Activated CD8-positive, alpha-beta memory T cell treated with anti-CD3 and anti-CD28 coated beads for 4 hours (primary cell): Measurements from ENCODE around the gene NECTIN2.
"Not testable (repeated sequence)": the region's sequence is repeated elsewhere in the genome, so short reads cannot be mapped to it uniquely, and the experiment has no call there.

ENCODE experiments used
- DNase-seq, 2 donors: peaks; one replicate each; pipeline ENCODE4 v3.0.0-alpha.2; 2020; ENCODE audit warnings: low read depth in 2 of 2

The NECTIN2 gene

DNA sequence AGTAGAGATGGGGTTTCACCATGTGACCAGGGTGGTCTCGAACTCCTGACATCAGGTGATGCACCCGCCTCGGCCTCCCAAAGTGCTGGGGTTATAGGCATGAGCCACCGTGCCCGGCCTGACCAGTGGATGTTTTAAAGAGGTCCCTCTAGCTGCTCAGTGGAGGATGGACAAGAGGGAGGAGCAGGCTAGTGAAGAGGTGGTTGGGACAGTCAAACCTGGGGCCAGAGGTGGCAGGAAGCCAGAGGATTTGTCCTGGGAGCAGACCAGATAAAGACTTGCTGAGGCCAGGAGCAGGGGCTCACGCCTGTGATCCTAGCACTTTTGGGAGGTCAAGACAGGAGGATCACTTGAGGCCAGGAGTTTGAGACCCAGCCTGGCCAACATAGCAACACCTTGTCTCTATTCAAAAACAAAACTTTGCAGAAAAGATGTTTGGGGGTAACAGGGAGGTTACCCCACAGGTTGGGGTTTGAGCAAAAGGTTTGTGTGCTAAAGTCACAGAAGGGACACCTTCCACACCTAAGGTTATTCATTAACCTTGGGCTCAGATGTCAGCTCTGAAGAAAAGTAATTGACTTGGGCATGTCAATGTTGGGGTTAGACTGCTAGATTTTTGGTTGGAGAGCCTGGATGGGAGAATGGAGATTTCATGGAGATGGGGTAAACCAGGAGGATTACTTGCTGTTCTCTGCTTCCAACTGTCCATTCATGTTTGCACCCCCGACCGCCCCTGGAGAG is 28.2 kb upstream of the NECTIN2 start:
- no peak for DNase-seq

DNA sequence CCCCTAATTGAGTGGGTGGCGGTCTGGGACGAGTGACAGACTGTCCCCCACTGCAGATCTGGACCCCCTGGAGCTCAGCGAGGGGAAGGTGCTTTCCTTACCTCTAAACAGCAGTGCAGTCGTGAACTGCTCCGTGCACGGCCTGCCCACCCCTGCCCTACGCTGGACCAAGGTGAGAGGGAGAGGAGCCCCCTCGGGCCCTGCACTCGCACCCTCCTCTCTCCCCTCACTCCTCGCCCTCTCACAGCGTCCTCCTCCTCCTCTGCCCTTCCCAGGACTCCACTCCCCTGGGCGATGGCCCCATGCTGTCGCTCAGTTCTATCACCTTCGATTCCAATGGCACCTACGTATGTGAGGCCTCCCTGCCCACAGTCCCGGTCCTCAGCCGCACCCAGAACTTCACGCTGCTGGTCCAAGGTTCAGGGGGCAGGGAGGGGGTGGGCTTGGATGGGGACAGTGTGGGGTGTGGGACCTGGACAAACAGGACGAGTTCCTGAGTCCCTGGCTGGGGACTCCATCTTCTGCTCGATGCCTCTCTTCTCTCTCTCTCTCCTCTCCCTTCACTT is 27.5 kb upstream of the NECTIN2 start:
- no peak for DNase-seq

DNA sequence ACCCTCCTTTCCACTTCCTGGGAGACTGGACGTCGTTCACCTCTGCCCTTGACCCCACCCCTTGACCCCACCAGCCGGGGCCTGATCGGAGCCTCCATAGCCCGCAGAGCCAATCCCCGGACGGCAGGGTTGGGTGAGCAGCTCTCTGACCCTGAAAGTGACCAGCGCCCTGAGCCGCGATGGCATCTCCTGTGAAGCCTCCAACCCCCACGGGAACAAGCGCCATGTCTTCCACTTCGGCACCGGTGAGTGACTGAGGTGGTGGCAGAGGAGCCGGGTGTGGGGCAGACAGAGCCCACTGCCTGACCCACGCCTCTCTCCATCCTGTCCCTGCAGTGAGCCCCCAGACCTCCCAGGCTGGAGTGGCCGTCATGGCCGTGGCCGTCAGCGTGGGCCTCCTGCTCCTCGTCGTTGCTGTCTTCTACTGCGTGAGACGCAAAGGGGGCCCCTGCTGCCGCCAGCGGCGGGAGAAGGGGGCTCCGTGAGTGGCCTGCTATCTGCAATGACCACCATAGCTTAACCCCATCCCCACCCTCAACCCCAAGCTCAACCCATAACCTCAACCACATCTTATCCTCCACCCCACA is 26.8 kb upstream of the NECTIN2 start:
- DNase-seq = no peak

DNA sequence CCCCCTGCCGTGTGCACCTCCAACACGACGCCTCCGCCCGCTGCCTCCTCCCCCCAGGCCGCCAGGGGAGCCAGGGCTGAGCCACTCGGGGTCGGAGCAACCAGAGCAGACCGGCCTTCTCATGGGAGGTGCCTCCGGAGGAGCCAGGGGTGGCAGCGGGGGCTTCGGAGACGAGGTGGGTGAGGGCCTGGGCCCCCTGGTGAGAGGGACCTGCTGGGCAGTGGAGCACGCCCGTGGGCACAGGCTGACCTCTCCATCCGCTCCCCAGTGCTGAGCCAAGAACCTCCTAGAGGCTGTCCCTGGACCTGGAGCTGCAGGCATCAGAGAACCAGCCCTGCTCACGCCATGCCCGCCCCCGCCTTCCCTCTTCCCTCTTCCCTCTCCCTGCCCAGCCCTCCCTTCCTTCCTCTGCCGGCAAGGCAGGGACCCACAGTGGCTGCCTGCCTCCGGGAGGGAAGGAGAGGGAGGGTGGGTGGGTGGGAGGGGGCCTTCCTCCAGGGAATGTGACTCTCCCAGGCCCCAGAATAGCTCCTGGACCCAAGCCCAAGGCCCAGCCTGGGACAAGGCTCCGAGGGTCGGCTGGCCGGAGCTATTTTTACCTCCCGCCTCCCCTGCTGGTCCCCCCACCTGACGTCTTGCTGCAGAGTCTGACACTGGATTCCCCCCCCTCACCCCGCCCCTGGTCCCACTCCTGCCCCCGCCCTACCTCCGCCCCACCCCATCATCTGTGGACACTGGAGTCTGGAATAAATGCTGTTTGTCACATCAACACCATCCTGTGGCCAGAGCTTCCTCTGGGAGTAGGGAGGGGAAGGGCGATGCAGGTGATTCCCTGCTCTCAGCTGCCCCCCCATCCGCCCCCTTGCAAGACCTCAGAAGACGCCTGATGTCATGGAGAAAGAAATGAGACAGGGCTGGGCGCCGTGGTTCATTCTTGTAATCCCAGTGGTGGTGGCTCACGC is 25.2 kb upstream of the NECTIN2 start:
- DNase-seq = no peak

DNA sequence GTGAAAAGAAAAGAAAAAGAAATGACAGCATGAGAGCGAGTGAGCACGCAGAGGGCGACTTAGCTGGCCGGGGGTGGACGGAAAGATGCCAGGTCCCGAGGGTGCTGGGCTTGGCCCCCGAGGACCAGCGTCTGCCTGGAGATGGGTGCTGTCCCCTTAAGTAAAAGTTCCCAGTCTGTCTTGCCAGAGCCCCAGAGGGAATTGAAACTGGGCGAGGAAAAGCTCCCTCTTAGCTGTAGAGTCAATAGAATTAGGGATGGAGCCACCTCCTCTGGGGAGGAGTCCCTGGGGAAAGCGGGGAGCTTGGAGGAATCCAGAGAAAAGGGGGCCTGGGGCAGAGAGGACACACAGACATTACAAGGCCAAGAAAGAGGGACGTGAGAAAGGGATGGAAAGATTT is 23.9 kb upstream of the NECTIN2 start:
- DNase-seq = no peak

DNA sequence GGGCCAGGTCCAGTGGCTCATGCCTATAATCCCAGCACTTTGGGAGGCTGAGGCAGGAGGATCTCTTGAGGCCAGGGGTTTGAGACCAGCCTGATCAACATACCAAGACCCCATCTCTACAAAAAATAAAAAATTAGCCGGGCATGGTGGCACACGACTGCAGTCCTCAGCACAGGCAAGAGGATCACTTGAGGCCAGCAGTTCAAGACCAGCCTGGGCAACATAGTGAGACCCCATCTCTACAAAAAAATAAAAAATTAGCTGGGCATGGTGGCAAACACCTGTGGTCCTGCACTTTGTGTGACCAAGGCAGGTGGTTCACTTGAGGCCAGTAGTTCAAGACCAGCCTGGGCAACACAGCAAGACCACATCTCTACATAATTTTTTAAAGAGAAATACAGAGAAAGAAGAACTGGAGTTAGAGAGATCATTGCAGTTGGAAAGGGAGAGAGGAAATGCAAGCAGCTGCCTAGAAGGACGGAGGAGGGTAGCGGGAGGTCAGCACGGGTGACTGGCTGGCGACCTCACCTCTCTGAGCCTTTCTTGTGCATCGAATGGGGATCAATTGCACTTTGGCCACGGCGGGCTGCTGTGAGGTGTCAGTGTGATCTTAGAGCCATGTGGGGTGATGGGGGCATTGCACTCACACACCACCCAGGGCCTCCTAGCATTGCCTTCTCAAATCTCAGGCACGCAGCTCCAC is 23.3 kb upstream of the NECTIN2 start:
- no peak for DNase-seq

DNA sequence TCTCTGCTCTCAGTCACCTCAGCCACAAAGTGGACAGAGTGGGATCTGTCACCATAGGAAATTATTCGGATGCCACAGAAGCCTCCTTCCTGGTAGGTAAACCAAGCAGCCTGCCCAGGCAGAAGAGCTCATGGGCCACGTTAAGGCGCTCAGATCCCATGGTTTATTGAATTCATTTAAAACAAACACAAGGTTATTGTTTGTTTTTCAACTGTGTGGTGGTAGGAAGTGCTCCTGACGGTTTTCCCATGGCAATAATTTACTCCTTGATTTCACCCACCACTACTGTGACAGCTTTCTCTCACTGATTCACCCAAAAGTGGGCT is 22.8 kb upstream of the NECTIN2 start:
- no peak for DNase-seq

DNA sequence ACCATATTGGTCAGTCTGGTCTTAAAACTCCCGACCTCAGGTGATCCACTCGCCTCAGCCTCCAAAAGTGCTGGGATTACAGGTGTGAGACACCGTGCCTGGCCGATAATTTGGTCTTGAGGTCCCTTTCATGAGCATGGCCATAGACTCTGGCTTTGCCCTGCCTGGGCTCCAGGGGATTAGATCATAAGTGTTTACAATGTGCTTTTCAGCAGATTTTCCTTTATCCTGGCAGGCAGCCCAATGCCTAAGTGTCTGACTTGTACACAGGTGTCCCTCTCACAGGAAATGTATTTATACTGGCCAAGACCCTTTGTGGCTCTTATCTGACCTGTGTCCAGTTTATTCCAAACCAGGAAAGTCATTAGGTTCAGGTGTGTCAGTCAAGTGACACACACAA is 21.3 kb upstream of the NECTIN2 start:
- no peak for DNase-seq

DNA sequence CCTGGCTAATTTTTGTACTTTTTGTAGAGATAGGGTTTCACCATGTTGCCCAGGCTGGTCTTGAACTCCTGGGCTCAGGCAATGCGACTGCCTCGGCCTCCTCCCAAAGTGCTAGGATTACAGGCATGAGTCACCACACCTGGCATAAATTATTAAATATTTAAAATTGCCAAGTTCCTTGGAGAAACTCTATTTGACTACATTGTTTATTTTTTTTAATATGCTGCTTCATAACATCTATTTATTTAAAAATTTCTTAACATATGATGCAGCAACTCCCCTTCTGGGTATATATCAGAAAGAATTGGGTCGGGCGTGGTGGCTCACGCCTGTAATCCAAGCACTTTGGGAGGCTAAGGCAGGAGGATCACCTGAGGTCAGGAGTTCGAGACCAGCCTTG is 13.2 kb upstream of the NECTIN2 start:
- DNase-seq = not testable (repeated sequence)

DNA sequence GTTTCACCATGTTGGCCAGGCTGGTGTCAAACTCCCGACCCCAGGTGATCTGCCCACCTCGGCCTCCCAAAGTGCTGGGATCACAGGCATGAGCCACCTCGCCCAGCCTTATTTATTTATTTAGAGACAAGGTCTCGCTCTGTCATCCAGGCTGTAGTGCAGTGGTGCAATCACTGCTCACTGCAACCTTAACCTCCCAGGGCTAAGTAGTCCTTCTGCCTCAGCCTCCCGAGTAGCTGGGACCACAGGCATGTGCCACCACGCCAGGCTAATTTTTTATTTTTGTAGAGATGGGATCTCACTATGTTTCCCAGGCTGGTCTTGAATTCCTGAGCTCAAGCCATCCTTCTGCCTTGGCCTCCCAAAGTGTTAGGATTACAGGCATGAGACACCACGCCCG is 11.7 kb upstream of the NECTIN2 start:
- not testable (repeated sequence) for DNase-seq

DNA sequence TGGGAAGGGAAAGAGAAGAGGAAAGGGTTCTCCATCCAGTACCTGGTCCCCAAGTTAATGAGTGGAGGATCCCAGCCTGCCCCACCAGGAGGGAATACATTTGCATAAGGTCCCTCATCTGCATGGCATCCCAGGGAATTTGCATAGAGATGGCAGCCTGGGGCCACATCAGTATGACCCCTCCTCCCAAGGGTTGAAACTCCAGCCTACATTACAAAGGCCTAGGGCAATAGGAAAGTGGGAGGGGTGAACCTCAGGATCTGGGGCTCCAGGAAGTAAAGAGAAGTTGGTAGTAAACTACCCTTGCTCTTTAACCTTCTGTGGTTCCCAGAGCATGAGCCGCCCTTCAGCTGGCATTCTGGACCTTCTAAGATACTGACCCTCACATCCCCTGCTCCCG is 6.8 kb upstream of the NECTIN2 start:
- no peak for DNase-seq

DNA sequence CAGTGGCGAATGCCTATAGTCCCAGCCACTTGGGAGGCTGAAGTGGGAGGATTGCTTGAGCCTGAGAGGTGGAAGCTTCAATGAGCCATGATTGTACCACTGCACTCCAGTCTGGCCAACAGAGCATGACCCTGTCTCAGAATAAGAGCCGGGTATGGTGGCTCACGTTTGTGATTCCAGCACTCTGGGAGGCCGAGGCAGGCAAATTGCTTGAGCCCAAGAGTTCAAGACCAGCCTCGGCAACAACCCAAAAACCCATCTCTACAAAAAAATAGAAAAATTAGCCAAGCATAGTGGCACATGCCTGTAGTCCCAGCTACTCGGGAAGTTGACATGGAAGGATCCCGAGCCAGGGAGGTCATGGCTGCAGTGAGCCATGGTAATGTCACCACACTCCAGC is 5.3 kb upstream of the NECTIN2 start:
- no peak for DNase-seq

DNA sequence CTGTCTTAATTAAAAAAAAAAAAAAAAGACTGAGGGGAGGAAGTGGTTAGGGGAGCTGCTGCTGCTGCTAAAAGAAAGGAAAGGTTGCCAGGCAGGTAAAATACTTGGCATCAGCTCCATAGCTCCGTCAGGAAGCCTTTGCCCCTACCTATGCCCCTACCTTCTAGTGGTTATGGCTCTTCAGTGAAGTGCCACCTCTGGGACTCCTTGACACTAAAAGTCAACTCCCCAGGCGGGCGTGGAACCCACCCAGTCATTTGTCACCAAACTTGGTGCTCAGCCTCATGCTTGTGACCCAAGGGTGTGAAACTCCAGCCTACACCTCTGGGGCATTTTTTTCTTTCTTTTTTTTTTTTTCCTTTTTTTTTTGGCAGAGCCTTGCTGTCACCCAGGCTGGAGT is 4.9 kb upstream of the NECTIN2 start:
- DNase-seq = no peak

DNA sequence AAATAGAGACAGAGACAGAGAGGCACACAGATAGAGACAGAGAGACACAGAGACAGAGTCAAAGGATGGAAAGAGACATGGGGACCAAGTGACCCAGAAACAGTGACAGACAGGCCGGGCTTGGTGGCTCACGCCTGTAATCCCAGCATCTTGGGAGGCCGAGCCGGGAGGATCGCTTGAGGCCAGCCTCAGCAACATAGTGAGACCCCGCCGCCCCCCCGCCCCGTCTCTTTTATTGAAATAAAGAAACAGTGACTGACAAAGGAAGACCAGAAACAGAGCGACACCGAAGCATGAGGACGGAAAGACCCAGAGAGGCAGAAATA is 848 bp upstream of the NECTIN2 start:
- no peak for DNase-seq

DNA sequence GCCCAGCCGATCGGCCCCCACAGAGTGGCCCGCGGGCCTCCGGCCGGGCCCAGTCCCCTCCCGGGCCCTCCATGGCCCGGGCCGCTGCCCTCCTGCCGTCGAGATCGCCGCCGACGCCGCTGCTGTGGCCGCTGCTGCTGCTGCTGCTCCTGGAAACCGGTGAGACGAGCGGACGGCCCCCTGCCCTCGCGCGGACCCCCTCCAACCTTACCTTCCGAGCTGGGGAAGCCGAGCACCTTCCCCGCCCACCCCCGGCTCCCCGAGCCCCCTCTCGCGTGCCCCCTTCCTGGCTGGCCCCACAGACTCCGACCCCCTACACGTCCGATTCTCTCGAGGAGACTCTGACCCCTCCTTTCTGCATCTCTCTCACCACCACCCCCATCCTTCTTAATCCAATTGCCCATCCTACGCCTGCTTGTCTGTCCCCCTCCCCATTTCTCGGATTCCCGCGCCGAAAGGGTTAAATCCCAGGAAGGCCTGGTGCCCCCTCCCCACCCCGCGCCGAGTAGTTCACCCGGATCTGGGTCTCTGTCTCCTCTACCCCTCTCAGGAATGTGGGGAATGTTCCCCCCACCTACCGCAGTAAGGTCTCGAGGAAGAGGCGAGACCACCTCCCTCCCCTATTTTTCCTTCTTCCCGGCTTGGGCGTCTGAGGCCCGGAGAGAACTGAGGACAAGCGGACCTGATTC is 502 bp downstream of the NECTIN2 start:
- no peak for DNase-seq

DNA sequence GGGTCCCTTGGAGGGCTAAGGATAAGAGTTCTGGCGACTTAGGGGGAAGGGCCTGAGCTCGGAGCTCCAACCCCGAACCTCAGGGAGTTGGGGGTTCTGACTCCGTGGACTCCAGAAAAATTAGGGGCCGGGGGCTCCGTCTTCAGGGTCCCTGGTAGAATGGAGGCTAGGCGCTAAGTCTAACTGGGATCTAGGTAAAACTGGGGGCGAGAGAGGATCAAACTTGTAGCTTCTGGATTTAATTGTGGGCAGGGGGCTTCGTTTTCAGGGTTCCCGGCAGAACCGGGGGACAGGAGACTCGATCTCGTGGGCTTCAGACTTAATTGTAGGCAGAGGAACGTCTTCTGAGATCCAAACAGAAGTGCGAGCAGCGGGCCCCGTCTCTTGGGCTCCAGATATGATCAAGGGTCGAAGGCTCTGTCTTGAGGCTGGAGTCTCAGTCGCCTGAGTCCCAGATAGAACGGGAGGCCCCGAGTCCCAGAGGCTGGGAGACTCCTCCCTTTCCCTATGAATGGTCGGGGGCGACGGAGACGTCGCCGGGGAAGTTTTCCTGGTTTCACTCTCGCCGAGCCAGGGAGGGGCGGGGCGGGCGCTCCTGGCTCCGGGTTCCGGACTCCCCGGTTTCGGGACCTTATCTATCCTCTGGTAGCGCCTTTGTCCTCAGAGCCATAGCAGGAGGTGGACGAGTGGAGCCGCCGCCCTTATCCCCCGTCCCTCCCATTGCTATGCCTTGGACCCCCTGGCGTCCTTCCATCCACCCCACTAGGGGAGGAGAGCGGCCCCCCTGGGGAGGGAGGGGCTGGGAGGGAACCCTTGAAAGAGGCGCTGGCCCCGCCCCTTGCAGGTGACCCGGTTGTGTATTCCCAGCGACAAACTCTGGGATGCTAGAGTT is 1.3 kb downstream of the NECTIN2 start:
- DNase-seq = no peak

DNA sequence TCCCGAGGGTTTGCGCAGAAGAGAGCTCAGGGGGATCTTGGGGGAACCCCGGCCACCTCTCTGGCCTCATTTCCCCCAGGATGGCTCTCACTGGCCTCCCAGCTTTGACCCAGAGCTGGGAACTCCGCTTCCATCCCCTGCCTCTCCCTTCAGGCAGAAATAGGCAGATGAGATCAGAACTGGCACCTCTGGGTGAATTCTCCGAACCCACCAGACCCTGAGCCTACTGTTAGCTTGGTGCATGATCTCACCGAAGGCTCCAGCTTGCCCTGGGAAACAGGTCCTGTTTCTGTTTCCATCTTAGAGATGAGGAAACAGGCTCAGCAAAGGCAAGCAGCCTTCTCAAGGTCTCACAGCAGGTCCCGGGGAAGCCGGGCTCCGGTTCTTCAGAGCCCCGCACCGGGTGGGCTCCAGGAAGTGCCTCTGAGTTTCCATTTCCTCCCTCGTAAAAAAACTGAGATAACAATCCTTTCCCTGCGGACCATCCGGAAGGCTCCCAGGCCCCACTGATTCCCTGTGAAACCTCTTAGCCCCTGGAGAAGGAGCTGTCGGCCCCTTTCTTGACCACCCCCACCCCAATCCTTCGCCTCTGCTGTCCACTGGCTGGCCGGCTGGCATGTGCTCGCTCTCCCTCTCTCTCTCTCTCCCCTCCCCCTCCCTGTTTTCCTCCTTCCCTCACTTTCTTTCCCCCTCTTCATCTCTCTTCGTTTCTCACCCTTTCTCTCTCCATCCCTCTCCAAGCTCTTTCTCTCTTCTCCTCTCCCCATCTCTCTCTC is 2.1 kb downstream of the NECTIN2 start:
- DNase-seq = no peak

DNA sequence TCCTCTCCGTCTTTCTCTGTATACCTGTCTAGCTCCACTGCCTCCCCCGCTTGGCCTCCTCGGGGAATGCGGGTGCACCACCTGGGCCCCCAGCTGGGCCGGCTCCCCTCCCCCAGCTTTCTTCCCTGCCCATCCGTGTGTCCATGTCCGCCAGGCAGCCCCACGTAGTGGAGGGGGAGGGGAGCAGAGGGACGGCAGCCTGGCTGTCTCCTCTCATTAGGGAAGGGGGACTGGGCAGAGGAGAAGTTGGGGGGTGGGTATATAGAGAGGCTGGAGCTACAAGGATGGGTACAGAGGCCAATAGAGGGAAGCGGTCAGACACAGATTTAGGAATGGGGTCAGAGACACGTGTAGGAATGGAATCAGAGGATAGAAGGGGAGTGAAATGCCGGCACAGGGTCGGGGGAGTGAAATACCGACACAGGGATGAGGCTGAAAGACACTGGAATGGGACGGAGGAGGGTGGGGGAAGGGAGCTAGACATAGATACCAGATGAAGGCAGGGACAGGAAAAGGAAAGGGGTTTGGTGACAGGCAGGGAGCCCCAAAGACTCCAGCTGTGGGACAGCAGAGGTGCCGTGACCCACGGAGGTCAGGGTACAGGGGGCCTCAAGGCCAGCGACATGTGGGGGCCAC is 2.8 kb downstream of the NECTIN2 start:
- no peak for DNase-seq

DNA sequence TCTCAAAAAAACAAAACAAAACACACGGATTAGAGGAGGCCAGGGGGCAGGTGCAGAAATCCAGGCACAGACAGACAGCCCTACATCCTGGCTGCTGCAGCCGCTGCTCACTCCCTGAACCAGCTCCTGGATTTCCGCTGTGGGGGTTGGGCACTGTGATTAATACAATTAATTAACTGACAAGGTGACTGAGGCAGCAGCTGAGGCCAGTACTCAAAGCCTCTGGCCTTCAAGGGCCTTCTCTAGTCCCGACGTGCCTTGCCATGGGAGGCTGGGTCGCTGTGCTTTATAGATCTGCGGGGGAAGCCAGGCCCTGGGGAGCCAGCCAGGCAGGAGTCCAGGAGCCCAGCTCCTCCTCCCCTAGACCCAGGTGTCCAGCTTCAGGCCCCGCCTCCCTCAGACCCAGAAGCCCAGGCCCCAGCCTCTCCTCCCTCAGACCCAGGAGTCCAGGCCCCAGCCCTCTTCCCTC is 4.6 kb downstream of the NECTIN2 start:
- no peak for DNase-seq
